AG09309 (cell line): ENCODE results near the gene VAMP2.
A peak's percentile ranks its signal among the peaks of the same experiment; 100 is the strongest.

ENCODE experiments used
- DNase-seq: peaks from one replicate; pipeline ENCODE4 v3.0.0-alpha.2; 2010; ENCODE audit warnings: low read depth
- H3K4me3 ChIP-seq: 2 replicates; pipeline ENCODE4 v1.5.1; 2011; ENCODE audit warnings: mild to moderate bottlenecking, low read depth, low read length, moderate library complexity; ENCODE audit not compliant: control insufficient read depth
- TF ChIP-seq, protein P1 (sequence below): IDR thresholded peaks from 2 replicates; pipeline ENCODE4 v1.5.1; 2011; ENCODE audit warnings: mild to moderate bottlenecking, low read depth, low read length, inconsistent platforms; ENCODE audit not compliant: insufficient read depth, control insufficient read depth; ENCODE audit errors: missing control alignments

The VAMP2 gene

DNA sequence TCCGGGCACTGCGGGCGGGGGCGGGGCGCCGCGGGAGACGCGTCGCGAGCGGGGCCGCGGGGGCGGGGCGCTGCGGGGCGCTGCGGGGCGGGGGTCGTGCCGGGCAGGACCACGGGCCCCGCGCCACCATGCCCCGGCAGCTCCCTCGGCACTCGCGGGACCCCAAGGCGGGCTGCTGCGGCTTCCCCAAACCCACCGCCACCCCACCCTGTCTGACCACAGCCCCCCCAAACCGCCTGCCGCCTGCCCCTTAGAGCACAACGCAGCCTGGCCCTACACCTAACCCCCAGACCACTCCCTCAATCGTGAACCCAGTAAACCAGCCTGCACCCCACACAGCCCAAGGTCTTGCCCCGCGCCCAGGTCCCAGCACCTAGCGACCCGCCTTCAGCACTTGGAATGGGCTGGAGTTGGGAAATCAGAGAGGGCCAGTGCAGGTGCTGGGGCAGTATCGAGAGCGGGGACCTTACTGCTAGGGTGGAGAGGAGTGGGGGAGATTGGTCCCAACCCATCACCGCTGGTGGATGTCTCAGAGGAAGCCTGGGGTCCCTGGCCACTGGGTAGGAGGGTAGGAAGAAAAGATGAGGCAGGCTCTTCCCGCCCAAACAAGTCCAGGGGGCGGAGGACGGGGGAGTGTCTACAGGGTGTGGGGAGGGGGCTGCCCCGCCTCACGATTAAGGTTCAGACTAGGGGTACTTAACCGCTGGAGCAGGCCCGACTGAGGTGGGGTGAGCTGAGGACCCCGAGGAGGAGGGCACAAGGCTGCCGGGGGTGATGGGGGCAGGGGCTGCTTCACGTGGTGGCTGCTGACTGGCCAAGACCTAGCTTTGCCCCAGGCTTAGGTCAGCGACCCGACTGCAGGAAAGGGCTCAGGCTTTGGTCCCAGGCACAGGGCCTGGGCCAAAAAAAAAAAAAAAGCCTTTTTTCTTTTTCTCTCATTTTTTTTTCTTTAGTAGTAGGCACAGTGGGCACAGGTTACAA, 539 bp upstream of the VAMP2 start:
- H3K4me3 ChIP-seq: peak overlapping the region; percentile 97
- no peak for DNase-seq

DNA sequence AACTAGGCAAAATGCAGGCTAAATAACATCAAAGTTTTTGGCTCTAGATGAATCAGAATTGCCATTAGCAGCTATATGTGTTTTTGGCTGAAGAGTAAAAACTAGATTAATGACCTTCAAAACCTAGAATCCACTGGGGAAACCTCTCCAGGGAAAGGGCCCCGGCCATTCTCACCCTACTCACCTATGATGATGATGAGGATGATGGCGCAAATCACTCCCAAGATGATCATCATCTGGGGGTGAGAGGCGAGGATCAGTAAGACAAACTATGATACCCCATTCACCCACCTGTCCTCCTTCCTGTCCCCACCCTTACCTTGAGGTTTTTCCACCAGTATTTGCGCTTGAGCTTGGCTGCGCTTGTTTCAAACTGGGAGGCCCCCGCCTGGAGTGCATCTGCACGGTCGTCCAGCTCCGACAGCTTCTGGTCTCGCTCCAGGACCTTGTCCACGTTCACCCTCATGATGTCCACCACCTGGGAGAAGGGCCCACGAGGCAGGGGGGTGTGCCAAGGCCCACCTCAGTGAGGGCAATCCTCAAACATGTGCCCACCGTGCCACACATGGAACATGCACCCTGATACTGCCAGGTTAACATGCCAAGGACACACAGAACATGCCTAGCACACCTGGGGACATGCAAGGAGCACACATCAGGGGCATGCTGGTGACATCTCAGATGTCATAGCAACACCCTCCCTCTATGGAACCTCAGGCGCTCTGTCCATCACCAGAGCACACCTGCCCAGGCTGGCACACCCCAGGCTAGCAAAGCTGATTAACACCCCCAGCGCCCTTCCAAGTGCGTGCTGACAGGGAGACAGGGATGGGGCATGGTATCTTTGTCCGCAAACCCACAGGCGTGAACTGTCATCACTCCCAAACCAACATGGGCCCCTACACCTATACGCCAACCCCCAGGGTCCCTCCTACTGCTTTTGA, 1.2 kb downstream of the VAMP2 start:
- DNase-seq: no peak
- TF ChIP-seq, protein P1, sequence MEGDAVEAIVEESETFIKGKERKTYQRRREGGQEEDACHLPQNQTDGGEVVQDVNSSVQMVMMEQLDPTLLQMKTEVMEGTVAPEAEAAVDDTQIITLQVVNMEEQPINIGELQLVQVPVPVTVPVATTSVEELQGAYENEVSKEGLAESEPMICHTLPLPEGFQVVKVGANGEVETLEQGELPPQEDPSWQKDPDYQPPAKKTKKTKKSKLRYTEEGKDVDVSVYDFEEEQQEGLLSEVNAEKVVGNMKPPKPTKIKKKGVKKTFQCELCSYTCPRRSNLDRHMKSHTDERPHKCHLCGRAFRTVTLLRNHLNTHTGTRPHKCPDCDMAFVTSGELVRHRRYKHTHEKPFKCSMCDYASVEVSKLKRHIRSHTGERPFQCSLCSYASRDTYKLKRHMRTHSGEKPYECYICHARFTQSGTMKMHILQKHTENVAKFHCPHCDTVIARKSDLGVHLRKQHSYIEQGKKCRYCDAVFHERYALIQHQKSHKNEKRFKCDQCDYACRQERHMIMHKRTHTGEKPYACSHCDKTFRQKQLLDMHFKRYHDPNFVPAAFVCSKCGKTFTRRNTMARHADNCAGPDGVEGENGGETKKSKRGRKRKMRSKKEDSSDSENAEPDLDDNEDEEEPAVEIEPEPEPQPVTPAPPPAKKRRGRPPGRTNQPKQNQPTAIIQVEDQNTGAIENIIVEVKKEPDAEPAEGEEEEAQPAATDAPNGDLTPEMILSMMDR: no peak
- peak overlapping the region; percentile 97 for H3K4me3 ChIP-seq

More for the DNA sequence above, 539 bp upstream of the VAMP2 start:
- TF ChIP-seq, protein P1: no peak

DNA sequence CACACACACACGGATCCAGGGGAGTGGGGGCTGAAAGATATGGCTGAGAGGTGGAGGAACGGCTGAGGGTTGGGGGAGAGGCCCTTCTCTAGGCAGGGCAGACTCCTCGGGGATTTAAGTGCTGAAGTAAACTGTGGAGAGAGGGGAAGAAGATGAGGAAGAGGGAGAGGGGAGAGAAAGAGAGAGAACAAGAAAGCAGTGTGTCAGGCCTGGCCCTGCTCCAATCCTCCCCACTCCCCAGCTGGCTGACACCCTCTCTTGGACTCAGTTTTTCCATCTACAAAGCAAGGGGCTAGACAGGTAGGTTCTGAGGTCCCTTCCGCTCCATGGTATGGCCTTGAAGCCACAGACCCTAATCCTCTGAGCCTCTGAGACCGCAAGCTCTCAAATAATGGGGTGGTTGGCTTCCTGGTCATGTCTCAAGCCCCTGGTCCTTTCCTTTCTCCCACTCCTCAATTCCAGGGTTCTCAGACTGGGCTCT, 2.0 kb downstream of the VAMP2 start:
- no peak overlapping the region for H3K4me3 ChIP-seq
- TF ChIP-seq, protein P1: no peak
- DNase-seq: no peak

DNA sequence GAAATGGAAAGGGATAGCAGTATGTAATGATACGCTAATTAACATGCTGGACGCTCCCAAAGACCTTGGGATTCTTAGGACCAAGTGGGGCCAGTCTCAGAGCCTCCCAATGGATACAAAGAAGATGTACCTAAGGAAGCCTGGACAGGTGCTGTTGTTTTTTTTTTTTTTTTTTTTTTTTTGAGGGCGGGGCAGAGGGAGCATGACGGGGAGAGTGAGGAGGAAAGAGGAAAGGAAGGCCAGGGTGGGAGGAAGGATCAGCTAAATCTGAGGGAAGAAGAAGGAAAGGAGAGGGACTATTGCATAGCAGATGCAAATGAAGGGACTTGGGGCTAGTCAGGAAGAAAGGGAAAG, 2.5 kb downstream of the VAMP2 start:
- DNase-seq: no peak
- TF ChIP-seq, protein P1: no peak
- no peak overlapping the region for H3K4me3 ChIP-seq

DNA sequence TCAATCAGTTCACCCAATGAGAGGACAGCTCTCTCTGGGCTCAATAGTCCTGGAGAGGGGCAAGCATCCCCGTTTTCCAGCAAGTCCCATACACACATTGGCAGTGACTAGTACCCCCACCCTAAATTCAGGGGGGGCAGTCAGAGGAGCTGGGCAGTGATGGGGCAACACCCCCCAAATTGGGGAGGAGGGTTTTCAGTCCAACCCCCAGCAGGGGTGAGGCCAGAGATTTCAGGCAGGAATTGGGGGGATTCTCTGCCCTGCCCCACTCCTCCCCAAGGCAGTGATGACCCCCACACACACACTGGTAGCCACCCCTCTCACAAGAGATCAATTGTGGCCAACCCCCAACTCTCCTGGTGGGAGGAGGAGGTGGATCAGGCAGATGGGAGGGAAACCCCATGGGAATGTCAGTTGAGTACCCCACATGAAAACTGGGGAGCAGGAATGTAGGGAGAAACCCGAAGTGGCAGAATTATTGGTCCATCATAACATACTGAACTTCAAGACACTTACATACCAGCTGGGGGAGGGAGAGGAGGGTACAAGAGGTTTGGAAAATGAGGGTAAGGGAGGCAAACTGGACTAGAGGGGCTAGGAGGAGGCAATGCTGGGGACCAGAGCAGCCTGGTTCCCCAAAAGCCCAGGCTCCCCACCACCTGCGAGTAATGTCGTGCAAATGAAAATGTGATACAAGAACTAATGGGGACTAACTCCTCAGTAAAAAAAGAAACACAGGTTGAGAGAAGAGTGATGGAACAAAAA, 3.1 kb downstream of the VAMP2 start:
- TF ChIP-seq, protein P1: no peak
- DNase-seq: no peak
- no peak overlapping the region for H3K4me3 ChIP-seq

DNA sequence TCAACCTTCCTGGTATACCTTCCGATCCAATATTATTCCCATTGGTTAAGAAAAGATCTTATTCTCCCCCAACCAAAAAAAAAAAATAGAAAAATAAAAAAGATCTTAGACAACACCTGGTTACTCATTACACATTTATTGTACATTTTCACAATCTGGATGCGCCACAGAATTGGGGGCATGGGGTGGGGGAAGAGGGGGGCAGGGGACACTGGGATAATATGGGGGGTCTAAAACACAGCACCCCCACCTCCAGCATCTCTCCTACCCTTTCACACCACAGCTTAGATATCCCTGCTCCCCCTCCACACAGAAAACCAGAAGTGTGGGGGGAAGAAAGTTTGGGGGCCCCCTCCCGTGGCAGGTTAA, 3.7 kb downstream of the VAMP2 start:
- H3K4me3 ChIP-seq: no peak overlapping the region
- TF ChIP-seq, protein P1: no peak
- DNase-seq: no peak
